Naive thymus-derived CD4-positive, alpha-beta T cell (primary cell): Measurements from ENCODE around the gene WFS1. TPM values are rescaled to one million over a fixed set of nuclear protein-coding genes. Genes with fewer than 3 reads are reported as not detected.

ENCODE experiments used
- ATAC-seq: fragments of 150-1000 bp; cut with Tn5 transposase; 2 replicates; pipeline ENCODE4 v1.10.0; 2021; ENCODE audit warnings: mild to moderate bottlenecking, moderate library complexity
- CTCF ChIA-PET: fragments of 350-600 bp; sonication (Branson Sonifier 250); formaldehyde crosslinking; loops from one replicate; lab custom pipeline; 2021; ENCODE audit warnings: antibody characterized with exemption; lab: Charles Lee
- POLR2A ChIA-PET: fragments of 350-600 bp; sonication (Branson Sonifier 250); formaldehyde crosslinking; loops from one replicate; lab custom pipeline; 2021; ENCODE audit warnings: antibody characterized with exemption, inconsistent platforms; lab: Charles Lee
- DNase-seq, 9 donors: peaks; one replicate each; pipeline versions ENCODE4 v3.0.0 to v3.0.0-alpha.2; 2020 to 2022; ENCODE audit warnings: mixed read lengths in 1 of 9
- H3K27ac ChIP-seq: one replicate; pipeline ENCODE4 v1.7.0; 2013; ENCODE audit warnings: mild to moderate bottlenecking, low read depth, low read length, moderate library complexity
- H3K27me3 ChIP-seq, 2 donors: one replicate each; pipeline ENCODE4 v1.7.0; 2013; ENCODE audit warnings: low read length in 2 of 2, mild to moderate bottlenecking in 2 of 2, moderate library complexity in 2 of 2; ENCODE audit not compliant: control insufficient read depth in 2 of 2, insufficient read depth in 2 of 2
- H3K36me3 ChIP-seq, 3 experiments: 1 replicate in 2 of 3; 2 replicates in 1 of 3; pipeline ENCODE4 v1.7.0; 2013; ENCODE audit warnings: low read length in 3 of 3, mild to moderate bottlenecking in 3 of 3, moderate library complexity in 1 of 3; ENCODE audit not compliant: insufficient read depth in 3 of 3, control insufficient read depth in 2 of 3
- H3K4me1 ChIP-seq, 2 donors: one replicate each; pipeline ENCODE4 v1.7.0; 2013; ENCODE audit warnings: low read length in 2 of 2, mild to moderate bottlenecking in 2 of 2, moderate library complexity in 1 of 2; ENCODE audit not compliant: control insufficient read depth in 2 of 2, insufficient read depth in 2 of 2
- H3K4me3 ChIP-seq: 2 replicates; pipeline ENCODE4 v1.7.0; 2013; ENCODE audit warnings: mild to moderate bottlenecking, low read length
- H3K9me3 ChIP-seq, 3 experiments: 1 replicate in 2 of 3; 2 replicates in 1 of 3; pipeline ENCODE4 v1.7.0; 2013; ENCODE audit warnings: low read length in 3 of 3; ENCODE audit not compliant: control insufficient read depth in 2 of 3
- H3K27ac Mint-ChIP-seq, 9 donors: one replicate each; pipeline ENCODE4 v1.8.0; 2020 to 2022; ENCODE audit warnings: mixed read lengths in 9 of 9, mild to moderate bottlenecking in 8 of 9, moderate library complexity in 5 of 9, inconsistent platforms in 2 of 9
- H3K27me3 Mint-ChIP-seq, 5 donors: one replicate each; pipeline ENCODE4 v1.8.0; 2021 to 2022; ENCODE audit warnings: mixed read lengths in 5 of 5, mild to moderate bottlenecking in 1 of 5
- H3K36me3 Mint-ChIP-seq, 5 donors: one replicate each; pipeline ENCODE4 v1.8.0; 2020 to 2022; ENCODE audit warnings: mixed read lengths in 5 of 5, mild to moderate bottlenecking in 3 of 5, inconsistent platforms in 1 of 5
- H3K4me1 Mint-ChIP-seq, 7 donors: one replicate each; pipeline ENCODE4 v1.8.0; 2020 to 2022; ENCODE audit warnings: mixed read lengths in 7 of 7, mild to moderate bottlenecking in 3 of 7, inconsistent platforms in 1 of 7
- H3K4me3 Mint-ChIP-seq, 10 donors: one replicate each; pipeline ENCODE4 v1.8.0; 2020 to 2022; ENCODE audit warnings: mild to moderate bottlenecking in 10 of 10, mixed read lengths in 10 of 10, moderate library complexity in 6 of 10, inconsistent platforms in 2 of 10
- H3K9me3 Mint-ChIP-seq, 11 donors: one replicate each; pipeline ENCODE4 v1.8.0; 2020 to 2022; ENCODE audit warnings: mixed read lengths in 11 of 11, mild to moderate bottlenecking in 4 of 11, inconsistent platforms in 1 of 11, moderate library complexity in 1 of 11
- intact Hi-C, 2 donors: fragments of 100-400 bp; cut with micrococcal nuclease; formaldehyde crosslinking; loops; one replicate each; pipeline ENCODE4 v1.15.1; 2023
- polyA plus RNA-seq, 2 donors: library from polyadenylated mRNA; unstranded; fragments of 300-500 nt; fragmentation: Illumina TruSeq; gene quantifications; one replicate each; pipeline ENCODE4 v1.2.3, GENCODE V29; 2021
- total RNA-seq, 6 experiments: library from RNA in 5 of 6; stranded (reverse) in 5 of 6; gene quantifications; 1 replicate in 5 of 6; 2 replicates in 1 of 6; pipeline ENCODE4 v1.2.3 and lab custom pipeline; 2021 to 2026

Gene WFS1
- total and polyA plus RNA-seq, 7 experiments from 2014 or later = 2.8 to 6.7 (median 4.4) TPM

DNA sequence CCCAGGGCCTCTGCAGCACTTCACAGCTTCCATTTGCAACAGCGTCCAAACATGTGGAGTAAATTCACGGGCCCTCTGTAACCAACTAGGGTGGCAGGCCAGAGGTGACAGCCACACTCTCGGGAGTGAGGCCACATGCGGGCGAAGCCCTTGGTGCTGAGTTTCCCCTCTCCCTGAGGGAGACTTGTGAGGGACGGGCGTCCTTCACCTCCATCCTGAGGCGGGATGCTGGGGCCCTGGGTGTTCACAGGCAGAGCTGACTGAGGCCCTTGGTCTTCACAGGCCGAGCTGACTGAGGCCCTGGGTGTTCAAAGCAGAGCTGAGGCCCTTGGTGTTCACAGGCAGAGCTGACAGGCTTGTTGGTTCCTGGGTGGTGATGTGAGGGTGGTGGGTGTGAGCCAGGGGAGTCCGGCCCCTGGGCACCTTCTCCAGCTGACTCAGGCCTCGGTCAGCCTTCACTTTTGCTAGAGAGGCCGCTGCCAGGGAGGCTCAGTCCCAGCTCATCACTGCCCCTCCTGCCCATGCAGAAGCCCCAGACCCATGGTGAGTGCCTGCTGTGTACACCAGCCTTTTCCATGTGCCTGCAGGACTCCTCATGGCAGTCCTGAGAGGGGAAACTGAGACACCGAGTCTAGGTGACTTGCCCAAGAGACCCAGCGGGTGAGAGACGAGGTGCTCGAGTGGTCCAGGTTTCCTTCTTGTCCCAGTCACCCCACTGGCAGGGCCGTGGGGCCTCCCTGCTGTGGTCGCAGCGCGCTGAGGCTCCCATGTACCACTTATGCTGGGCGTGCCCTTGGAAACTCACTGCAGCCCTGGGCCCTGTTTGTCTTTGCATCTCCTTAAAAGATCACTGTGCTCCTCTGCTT is 8.5 kb downstream of the WFS1 start:
- Histone ChIP-seq H3K36me3 (peaks cover 0 to 4% (median 0%) of the 10 kb centered on the region in 3 experiments), H3K4me3 (no peak overlapping the region), H3K27me3 (no peaks in the 10 kb centered on the region), H3K4me1 (peaks cover 0 to 5% of the 10 kb centered on the region in 2 donors), H3K9me3 (no peaks in the 10 kb centered on the region), H3K27ac (no peak overlapping the region)
- H3K27ac Mint-ChIP-seq = peak overlapping the region in 3 of 9 donors; percentile 37 to 65 (median 59)
- ChIA-PET POLR2A (no interaction called here), CTCF (no interaction called here)
- ATAC-seq = no peak
- intact Hi-C loops = no loop called here
- peaks cover 0 to 2% (median 0%) of the 10 kb centered on the region in 5 donors for H3K27me3 Mint-ChIP-seq
- H3K36me3 Mint-ChIP-seq = peaks cover 0 to 7% (median 0%) of the 10 kb centered on the region in 5 donors
- H3K4me1 Mint-ChIP-seq = peaks cover 5 to 12% (median 7%) of the 10 kb centered on the region in 7 donors
- no peaks in the 10 kb centered on the region for H3K9me3 Mint-ChIP-seq
- DNase-seq = no peak
- peak overlapping the region in 5 of 10 donors; percentile 15 to 62 (median 38) for H3K4me3 Mint-ChIP-seq

DNA sequence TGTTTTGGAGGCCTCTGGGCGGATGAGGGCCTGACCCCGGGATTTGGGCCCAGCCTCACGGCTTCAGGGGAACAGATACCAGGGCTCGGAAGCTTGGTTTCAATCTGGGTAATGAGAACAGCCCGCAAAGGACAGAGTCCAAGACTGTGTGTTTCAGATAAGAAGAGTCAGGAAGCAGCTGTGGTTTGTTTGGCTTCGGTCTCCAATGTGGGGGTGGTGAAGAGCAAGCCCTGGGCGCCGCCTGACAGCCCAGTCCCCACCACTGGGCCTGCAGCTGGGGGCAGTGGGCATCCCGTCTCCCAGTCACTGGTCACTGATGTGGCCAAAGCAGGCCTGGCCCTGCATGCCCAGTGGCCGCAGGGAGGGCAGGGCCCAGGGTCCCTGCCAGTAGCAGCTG is 9.1 kb downstream of the WFS1 start:
- DNase-seq (no peak), ATAC-seq (peak; percentile 42)
- Histone ChIP-seq H3K36me3 (peaks cover 0 to 4% (median 0%) of the 10 kb centered on the region in 3 experiments), H3K27me3 (no peaks in the 10 kb centered on the region), H3K4me1 (peaks cover 0 to 5% of the 10 kb centered on the region in 2 donors), H3K4me3 (no peak overlapping the region), H3K9me3 (no peaks in the 10 kb centered on the region), H3K27ac (no peak overlapping the region)
- H3K36me3 Mint-ChIP-seq = peaks cover 0 to 7% (median 0%) of the 10 kb centered on the region in 5 donors
- POLR2A ChIA-PET = no interaction called here
- peak overlapping the region in 3 of 9 donors; percentile 37 to 65 (median 59) for H3K27ac Mint-ChIP-seq
- peaks cover 5 to 11% (median 7%) of the 10 kb centered on the region in 7 donors for H3K4me1 Mint-ChIP-seq
- CTCF ChIA-PET = no interaction called here
- no peaks in the 10 kb centered on the region for H3K9me3 Mint-ChIP-seq
- peak overlapping the region in 5 of 10 donors; percentile 15 to 62 (median 38) for H3K4me3 Mint-ChIP-seq
- peaks cover 0 to 2% (median 0%) of the 10 kb centered on the region in 5 donors for H3K27me3 Mint-ChIP-seq
- intact Hi-C loops = no loop called here

DNA sequence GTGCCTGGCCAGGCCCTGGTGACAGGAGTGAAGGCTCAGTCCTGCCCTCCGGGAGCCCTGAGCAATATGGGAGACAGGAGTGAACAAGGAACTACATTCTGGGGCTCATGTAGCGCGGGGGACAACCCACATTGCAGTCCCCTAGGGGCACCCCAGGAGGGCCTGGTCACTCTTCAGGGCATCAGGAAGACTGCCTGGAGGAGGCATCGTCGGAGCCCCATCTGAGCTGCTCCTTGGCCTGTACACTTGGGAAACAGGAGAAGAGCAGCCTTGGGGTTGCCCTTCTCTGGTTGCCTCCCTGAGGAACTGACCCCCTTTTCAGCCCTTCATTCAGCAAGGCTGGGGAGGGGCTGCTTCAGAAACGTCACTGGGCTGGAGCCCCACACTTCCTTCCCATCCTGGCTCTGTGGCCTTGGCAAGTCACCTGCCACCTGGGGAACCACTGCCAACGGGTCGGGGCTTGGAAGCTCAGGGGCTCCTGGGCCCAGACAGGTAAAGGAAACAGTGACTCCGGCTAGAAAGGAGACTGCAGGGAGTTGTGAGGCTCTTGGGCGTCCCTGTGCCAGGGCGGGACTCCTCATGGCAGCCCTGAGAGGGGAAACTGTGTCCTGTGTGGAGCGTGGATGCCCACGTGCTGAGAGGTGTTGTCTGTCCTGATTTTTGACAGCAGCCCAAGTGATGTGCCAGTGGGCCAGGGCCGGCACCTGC is 10.1 kb downstream of the WFS1 start:
- Mint-ChIP-seq H3K27ac (no peak overlapping the region), H3K4me1 (peaks cover 5 to 11% (median 7%) of the 10 kb centered on the region in 7 donors), H3K9me3 (no peaks in the 10 kb centered on the region), H3K27me3 (peaks cover 0 to 2% (median 0%) of the 10 kb centered on the region in 5 donors), H3K4me3 (no peak overlapping the region), H3K36me3 (peaks cover 0 to 5% (median 0%) of the 10 kb centered on the region in 5 donors)
- ChIA-PET CTCF (interaction anchor here (0.6 kb wide), 1 partner anchor 40 kb away, joined by 3 read pairs; no protein-coding TSS in a partner anchor), POLR2A (no interaction called here)
- no peaks in the 10 kb centered on the region for H3K27me3 ChIP-seq
- DNase-seq = no peak
- H3K36me3 ChIP-seq = peaks cover 0 to 4% (median 0%) of the 10 kb centered on the region in 3 experiments
- H3K9me3 ChIP-seq = no peaks in the 10 kb centered on the region
- ATAC-seq = no peak
- intact Hi-C loops = no loop called here
- no peak overlapping the region for H3K4me3 ChIP-seq
- peaks cover 0 to 5% of the 10 kb centered on the region in 2 donors for H3K4me1 ChIP-seq
- H3K27ac ChIP-seq = no peak overlapping the region

DNA sequence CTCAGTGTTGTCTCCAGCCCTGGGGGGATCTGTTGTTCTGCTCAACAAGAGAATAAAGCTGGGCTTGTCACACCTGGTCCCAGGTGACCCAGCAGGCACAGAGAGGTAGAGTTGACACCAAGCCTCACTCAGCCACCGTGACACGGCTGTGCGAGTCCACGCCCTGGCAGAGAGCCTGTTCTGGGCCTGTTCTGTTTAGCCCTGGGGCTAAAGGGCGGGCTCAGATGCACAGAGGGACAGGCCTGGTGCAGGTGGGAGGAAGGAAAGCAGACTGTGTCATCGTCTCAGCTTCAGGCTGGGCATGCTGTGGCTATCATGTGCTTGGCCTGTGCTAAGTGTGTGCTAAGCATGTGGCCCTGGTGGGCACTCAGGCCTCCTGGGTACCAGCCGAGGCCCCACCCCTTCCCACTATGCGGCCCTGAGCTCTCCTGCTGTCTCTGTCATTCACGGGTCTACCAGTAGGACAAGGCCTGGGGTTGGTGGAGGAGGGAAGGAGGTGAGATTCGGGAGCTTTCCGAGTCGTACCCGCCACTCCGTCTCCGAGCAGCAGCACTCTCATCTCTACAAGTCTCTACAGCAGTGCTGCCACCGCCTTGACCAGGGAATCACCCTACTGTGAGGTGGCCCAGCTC is 10.8 kb downstream of the WFS1 start:
- intact Hi-C loops = no loop called here
- ChIA-PET CTCF (interaction anchor here (0.6 kb wide), 2 partner anchors 9 to 40 kb away, joined by 3 to 7 read pairs; no protein-coding TSS in a partner anchor), POLR2A (no interaction called here)
- H3K36me3 Mint-ChIP-seq = peaks cover 0 to 3% (median 0%) of the 10 kb centered on the region in 5 donors
- no peak overlapping the region for H3K27ac ChIP-seq
- H3K27me3 Mint-ChIP-seq = peaks cover 0 to 2% (median 0%) of the 10 kb centered on the region in 5 donors
- no peak overlapping the region for H3K4me3 Mint-ChIP-seq
- H3K4me3 ChIP-seq = no peak overlapping the region
- H3K9me3 Mint-ChIP-seq = no peaks in the 10 kb centered on the region
- H3K9me3 ChIP-seq = no peaks in the 10 kb centered on the region
- H3K27me3 ChIP-seq = no peaks in the 10 kb centered on the region
- no peak for DNase-seq
- ATAC-seq = no peak
- peaks cover 0 to 4% (median 0%) of the 10 kb centered on the region in 3 experiments for H3K36me3 ChIP-seq
- H3K27ac Mint-ChIP-seq = no peak overlapping the region
- peaks cover 5 to 11% (median 7%) of the 10 kb centered on the region in 7 donors for H3K4me1 Mint-ChIP-seq
- H3K4me1 ChIP-seq = peaks cover 0 to 5% of the 10 kb centered on the region in 2 donors

DNA sequence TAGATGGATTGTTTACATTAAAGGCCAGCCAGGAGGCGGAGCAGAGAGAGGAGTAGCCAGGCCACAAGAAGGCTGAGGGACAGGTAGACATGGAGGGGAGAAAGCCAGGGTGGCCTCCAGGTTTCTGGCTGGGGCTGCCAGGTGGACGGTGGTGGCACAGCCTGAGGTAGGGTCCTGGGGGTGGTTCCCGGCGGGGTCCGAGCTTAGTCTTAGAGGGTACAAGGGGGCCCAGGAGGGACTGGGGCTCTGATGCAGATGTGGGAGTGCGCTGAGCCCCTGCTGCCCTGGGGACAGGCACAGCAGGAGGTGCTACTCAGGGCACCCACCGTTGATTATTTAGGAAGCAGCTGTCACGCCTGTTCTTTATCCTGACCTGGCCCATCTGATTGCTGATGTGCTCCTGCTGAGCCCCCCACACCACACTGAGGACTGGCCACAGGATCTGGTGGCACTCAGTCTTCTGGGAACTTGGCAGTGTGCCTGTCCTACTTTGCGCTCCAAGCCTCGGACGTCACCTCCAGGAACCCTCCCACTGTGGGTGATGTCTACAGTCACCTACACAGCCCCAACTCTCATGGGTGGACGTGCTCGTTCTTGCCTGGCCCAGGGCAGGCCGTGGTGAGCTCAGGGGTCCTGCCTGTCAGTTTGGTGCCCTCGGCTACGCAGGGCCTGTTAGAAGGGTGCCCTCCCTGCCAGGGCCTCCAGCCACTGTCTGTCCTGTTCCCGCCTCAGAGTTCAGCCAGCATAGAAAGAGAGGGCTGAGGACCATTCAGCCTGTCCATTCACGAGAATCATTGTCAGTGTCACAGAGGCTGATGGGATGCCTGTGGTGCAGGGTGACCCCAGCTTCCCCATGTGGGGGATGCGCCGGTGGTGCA is 12.0 kb downstream of the WFS1 start:
- no peak overlapping the region for H3K4me3 ChIP-seq
- ATAC-seq (no peak), DNase-seq (no peak)
- intact Hi-C loops = no loop called here
- Mint-ChIP-seq H3K4me1 (peaks cover 5 to 11% (median 7%) of the 10 kb centered on the region in 7 donors), H3K4me3 (no peak overlapping the region), H3K9me3 (no peaks in the 10 kb centered on the region), H3K36me3 (peaks cover 0 to 8% (median 0%) of the 10 kb centered on the region in 5 donors), H3K27ac (no peak overlapping the region), H3K27me3 (peaks cover 0 to 2% (median 0%) of the 10 kb centered on the region in 5 donors)
- H3K4me1 ChIP-seq = peaks cover 0 to 5% of the 10 kb centered on the region in 2 donors
- H3K27me3 ChIP-seq = no peaks in the 10 kb centered on the region
- CTCF ChIA-PET = no interaction called here
- POLR2A ChIA-PET = no interaction called here
- H3K27ac ChIP-seq = no peak overlapping the region
- peaks cover 0 to 4% (median 0%) of the 10 kb centered on the region in 3 experiments for H3K36me3 ChIP-seq
- H3K9me3 ChIP-seq = no peaks in the 10 kb centered on the region
